ENCODE data around the gene INSYN1. TPM values are rescaled to one million over a fixed set of nuclear protein-coding genes. Genes with fewer than 3 reads are reported as not detected.
"Not testable (repeated sequence)": the region's sequence is repeated elsewhere in the genome, so short reads cannot be mapped to it uniquely, and the experiment has no call there.

The INSYN1 gene
- total and polyA plus RNA-seq, 9 donors, result 3.1 to 9.0 (median 5.4) TPM

DNA sequence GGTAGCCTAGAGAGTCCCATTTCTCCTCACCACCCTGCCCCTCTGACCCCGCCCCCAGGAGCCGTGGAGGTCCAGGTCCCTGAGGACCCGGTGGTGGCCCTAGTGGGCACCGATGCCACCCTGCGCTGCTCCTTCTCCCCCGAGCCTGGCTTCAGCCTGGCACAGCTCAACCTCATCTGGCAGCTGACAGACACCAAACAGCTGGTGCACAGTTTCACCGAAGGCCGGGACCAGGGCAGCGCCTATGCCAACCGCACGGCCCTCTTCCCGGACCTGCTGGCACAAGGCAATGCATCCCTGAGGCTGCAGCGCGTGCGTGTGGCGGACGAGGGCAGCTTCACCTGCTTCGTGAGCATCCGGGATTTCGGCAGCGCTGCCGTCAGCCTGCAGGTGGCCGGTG is 49.5 kb downstream of the INSYN1 start:
- WGBS (ENCODE audit: insufficient coverage), result 83% methylated on average over 23 of the region's 23 CpGs
- H3K9me3 ChIP-seq (replicated peaks; ENCODE audit: control insufficient read depth, low read depth, low read length); H3K27me3 ChIP-seq (ENCODE audit: control insufficient read depth, insufficient read depth, low read length); H3K4me3 ChIP-seq (ENCODE audit: low read length); H3K27ac ChIP-seq (ENCODE audit: low read length); DNase-seq: not testable (repeated sequence)
- Histone ChIP-seq H3K4me1 (ENCODE audit: control insufficient read depth, insufficient read depth, low read length) (peaks cover 12% of the 10 kb centered on the region), H3K36me3 (ENCODE audit: control insufficient read depth, insufficient read depth, low read length) (peaks cover 74% of the 10 kb centered on the region)

DNA sequence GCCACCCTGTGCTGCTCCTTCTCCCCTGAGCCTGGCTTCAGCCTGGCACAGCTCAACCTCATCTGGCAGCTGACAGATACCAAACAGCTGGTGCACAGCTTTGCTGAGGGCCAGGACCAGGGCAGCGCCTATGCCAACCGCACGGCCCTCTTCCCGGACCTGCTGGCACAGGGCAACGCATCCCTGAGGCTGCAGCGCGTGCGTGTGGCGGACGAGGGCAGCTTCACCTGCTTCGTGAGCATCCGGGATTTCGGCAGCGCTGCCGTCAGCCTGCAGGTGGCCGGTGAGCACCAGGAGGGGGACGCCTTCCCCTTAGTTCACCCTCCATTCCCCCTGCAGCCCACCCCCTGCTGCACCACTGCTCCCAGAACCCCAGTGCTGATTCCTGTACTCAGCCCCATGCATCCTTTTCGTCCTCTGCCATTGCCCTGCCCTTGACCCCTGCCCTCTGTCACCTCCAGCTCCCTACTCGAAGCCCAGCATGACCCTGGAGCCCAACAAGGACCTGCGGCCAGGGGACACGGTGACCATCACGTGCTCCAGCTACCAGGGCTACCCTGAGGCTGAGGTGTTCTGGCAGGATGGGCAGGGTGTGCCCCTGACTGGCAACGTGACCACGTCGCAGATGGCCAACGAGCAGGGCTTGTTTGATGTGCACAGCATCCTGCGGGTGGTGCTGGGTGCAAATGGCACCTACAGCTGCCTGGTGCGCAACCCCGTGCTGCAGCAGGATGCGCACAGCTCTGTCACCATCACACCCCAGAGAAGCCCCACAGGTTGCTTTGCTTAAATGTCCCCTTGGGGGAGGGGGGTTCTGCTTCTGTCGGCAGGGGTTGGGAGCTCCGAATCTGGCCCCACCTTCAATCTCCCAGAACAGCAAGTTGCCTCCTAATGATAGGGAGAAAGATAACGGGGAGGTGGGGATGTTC is 50.6 kb downstream of the INSYN1 start:
- DNase-seq; H3K9me3 ChIP-seq (replicated peaks; ENCODE audit: control insufficient read depth, low read depth, low read length); H3K4me3 ChIP-seq (ENCODE audit: low read length); H3K27ac ChIP-seq (ENCODE audit: low read length); H3K27me3 ChIP-seq (ENCODE audit: control insufficient read depth, insufficient read depth, low read length): not testable (repeated sequence)
- 76% methylated on average over 17 of the region's 33 CpGs for WGBS (ENCODE audit: insufficient coverage)
- Histone ChIP-seq H3K36me3 (ENCODE audit: control insufficient read depth, insufficient read depth, low read length) (peaks cover 69% of the 10 kb centered on the region), H3K4me1 (ENCODE audit: control insufficient read depth, insufficient read depth, low read length) (peaks cover 16% of the 10 kb centered on the region)

DNA sequence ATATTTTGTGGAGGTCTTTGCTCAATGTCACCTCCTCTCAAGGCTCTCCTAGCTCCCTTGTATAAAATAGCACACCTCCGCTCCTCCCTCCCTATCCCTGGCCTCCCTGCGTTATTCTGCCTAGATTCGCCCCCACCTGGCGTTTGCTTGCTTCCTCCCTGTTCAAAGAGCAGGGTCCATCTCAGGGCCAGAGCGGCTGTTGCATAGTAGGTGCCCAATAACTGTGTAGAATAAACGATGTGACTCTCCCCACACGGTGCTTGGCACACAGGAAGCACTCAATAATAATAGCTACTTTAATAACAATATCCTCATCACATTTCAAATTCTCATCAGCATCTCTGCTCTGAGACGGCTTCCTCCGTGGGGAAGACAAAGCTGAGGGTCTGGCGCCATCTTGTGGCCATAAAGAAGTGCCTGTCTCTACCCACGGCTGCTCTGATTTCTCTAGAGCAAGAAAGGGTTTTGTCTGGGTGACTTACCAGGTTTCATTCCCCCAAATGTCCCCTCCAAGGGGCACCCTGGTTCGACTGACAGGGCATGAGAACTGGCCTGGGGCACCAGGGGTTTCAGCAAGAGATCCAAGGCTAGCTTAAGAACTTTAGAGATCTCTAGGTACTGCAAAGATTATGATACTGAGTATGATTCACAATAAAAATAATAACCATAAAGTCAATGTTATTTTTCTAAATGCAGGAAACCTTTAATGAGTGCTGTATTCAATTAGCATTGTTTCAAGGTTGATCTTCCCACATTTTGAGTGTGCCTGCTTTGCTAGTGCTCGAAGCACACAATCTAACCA is 52.9 kb downstream of the INSYN1 start:
- Histone ChIP-seq H3K36me3 (ENCODE audit: control insufficient read depth, insufficient read depth, low read length) (peaks cover 49% of the 10 kb centered on the region), H3K4me1 (ENCODE audit: control insufficient read depth, insufficient read depth, low read length) (peaks cover 38% of the 10 kb centered on the region), H3K27ac (ENCODE audit: low read length) (no peak overlapping the region), H3K9me3 (replicated peaks; ENCODE audit: control insufficient read depth, low read depth, low read length) (no peaks in the 10 kb centered on the region), H3K27me3 (ENCODE audit: control insufficient read depth, insufficient read depth, low read length) (no peaks in the 10 kb centered on the region), H3K4me3 (ENCODE audit: low read length) (no peak overlapping the region)
- DNase-seq, result peak; percentile 91
- 35% methylated on average over 2 of the region's 13 CpGs for WGBS (ENCODE audit: insufficient coverage)

GRCh38 chr15:73699249-73700040 is 53.7 kb downstream of the INSYN1 start:
- no peak overlapping the region for H3K27ac ChIP-seq (ENCODE audit: low read length)
- H3K27me3 ChIP-seq (ENCODE audit: control insufficient read depth, insufficient read depth, low read length), result no peaks in the 10 kb centered on the region
- no peaks in the 10 kb centered on the region for H3K9me3 ChIP-seq (replicated peaks; ENCODE audit: control insufficient read depth, low read depth, low read length)
- DNase-seq, result no peak
- H3K36me3 ChIP-seq (ENCODE audit: control insufficient read depth, insufficient read depth, low read length), result peaks cover 42% of the 10 kb centered on the region
- H3K4me3 ChIP-seq (ENCODE audit: low read length), result no peak overlapping the region
- H3K4me1 ChIP-seq (ENCODE audit: control insufficient read depth, insufficient read depth, low read length), result peaks cover 42% of the 10 kb centered on the region
- WGBS (ENCODE audit: insufficient coverage), result 77% methylated on average over 11 of the region's 14 CpGs

DNA sequence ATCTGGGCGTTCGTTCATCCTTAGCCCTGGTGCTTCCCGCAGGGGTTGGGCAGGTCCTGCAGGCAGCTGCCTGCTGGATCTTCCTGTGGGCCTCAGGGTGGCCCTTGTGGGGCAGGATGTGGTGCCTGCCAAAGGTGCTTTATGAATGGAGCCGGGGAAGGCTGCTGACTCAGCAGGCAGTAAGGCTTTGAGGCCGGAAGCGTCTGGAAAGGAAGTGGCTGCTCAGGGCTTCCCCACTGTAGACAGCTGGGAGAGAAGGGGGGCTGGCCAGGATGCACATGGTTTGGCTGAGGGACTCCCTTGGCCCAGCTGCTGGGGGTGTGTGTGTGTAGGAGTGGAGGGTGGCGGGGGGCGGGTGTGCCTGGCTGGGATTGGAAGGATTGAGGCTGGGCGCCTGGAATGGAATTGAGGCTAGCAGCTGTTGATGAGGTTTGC is 56.1 kb downstream of the INSYN1 start:
- Histone ChIP-seq H3K27ac (ENCODE audit: low read length) (peak overlapping the region; percentile 83), H3K4me1 (ENCODE audit: control insufficient read depth, insufficient read depth, low read length) (peaks cover 51% of the 10 kb centered on the region), H3K9me3 (replicated peaks; ENCODE audit: control insufficient read depth, low read depth, low read length) (no peaks in the 10 kb centered on the region), H3K27me3 (ENCODE audit: control insufficient read depth, insufficient read depth, low read length) (no peaks in the 10 kb centered on the region), H3K4me3 (ENCODE audit: low read length) (no peak overlapping the region), H3K36me3 (ENCODE audit: control insufficient read depth, insufficient read depth, low read length) (peaks cover 27% of the 10 kb centered on the region)
- 2% methylated on average over 6 of the region's 9 CpGs for WGBS (ENCODE audit: insufficient coverage)
- peak; percentile 99 for DNase-seq

DNA sequence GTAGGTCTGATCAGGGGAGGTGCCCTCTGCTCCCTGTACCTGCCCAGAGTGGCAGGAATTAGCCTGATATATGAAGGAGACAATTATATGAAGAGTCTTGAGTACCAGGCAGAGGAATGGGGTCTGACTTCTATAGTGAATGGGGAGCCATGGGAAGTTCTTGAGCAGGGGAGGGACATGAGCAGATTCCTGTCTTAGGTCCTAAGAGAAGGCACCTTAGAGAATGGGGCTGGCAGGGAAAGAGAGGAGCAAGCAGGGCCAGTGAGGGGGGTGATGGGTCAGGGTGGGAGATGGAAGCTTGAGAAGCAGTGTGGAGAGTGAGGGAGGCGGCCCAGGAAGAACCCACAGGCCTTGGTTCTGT is 56.5 kb downstream of the INSYN1 start:
- Histone ChIP-seq H3K4me1 (ENCODE audit: control insufficient read depth, insufficient read depth, low read length) (peaks cover 55% of the 10 kb centered on the region), H3K27me3 (ENCODE audit: control insufficient read depth, insufficient read depth, low read length) (no peaks in the 10 kb centered on the region), H3K4me3 (ENCODE audit: low read length) (no peak overlapping the region), H3K9me3 (replicated peaks; ENCODE audit: control insufficient read depth, low read depth, low read length) (no peaks in the 10 kb centered on the region), H3K36me3 (ENCODE audit: control insufficient read depth, insufficient read depth, low read length) (peaks cover 23% of the 10 kb centered on the region), H3K27ac (ENCODE audit: low read length) (peak overlapping the region; percentile 83)
- WGBS (ENCODE audit: insufficient coverage), result 50% methylated on average over 1 of the region's 1 CpG
- no peak for DNase-seq

- no peak overlapping the region for H3K4me3 ChIP-seq (ENCODE audit: low read length)
- no peaks in the 10 kb centered on the region for H3K9me3 ChIP-seq (replicated peaks; ENCODE audit: control insufficient read depth, low read depth, low read length)
- H3K27ac ChIP-seq (ENCODE audit: low read length), result peak overlapping the region; percentile 83
- peaks cover 61% of the 10 kb centered on the region for H3K4me1 ChIP-seq (ENCODE audit: control insufficient read depth, insufficient read depth, low read length)
- DNase-seq, result peak; percentile 51
- WGBS (ENCODE audit: insufficient coverage), result 51% methylated on average over 14 of the region's 16 CpGs
- no peaks in the 10 kb centered on the region for H3K27me3 ChIP-seq (ENCODE audit: control insufficient read depth, insufficient read depth, low read length)
- H3K36me3 ChIP-seq (ENCODE audit: control insufficient read depth, insufficient read depth, low read length), result peaks cover 23% of the 10 kb centered on the region
These were observed 57.1 kb downstream of the INSYN1 start for GRCh38 chr15:73695773-73696640.

GRCh38 chr15:73694419-73694818 is 58.7 kb downstream of the INSYN1 start:
- Histone ChIP-seq H3K27me3 (ENCODE audit: control insufficient read depth, insufficient read depth, low read length) (no peaks in the 10 kb centered on the region), H3K4me3 (ENCODE audit: low read length) (no peak overlapping the region), H3K36me3 (ENCODE audit: control insufficient read depth, insufficient read depth, low read length) (peaks cover 21% of the 10 kb centered on the region), H3K9me3 (replicated peaks; ENCODE audit: control insufficient read depth, low read depth, low read length) (no peaks in the 10 kb centered on the region), H3K4me1 (ENCODE audit: control insufficient read depth, insufficient read depth, low read length) (peaks cover 61% of the 10 kb centered on the region), H3K27ac (ENCODE audit: low read length) (no peak overlapping the region)
- peak; percentile 47 for DNase-seq
- 69% methylated on average over 3 of the region's 5 CpGs for WGBS (ENCODE audit: insufficient coverage)

- no peaks in the 10 kb centered on the region for H3K27me3 ChIP-seq (ENCODE audit: control insufficient read depth, insufficient read depth, low read length)
- no peaks in the 10 kb centered on the region for H3K9me3 ChIP-seq (replicated peaks; ENCODE audit: control insufficient read depth, low read depth, low read length)
- H3K36me3 ChIP-seq (ENCODE audit: control insufficient read depth, insufficient read depth, low read length), result peaks cover 7% of the 10 kb centered on the region
- H3K4me1 ChIP-seq (ENCODE audit: control insufficient read depth, insufficient read depth, low read length), result peaks cover 64% of the 10 kb centered on the region
- H3K4me3 ChIP-seq (ENCODE audit: low read length), result no peak overlapping the region
- peak; percentile 44 for DNase-seq
- no peak overlapping the region for H3K27ac ChIP-seq (ENCODE audit: low read length)
- WGBS (ENCODE audit: insufficient coverage), result 37% methylated on average over 5 of the region's 6 CpGs
These were observed 61.8 kb downstream of the INSYN1 start for GRCh38 chr15:73691396-73691795.

All from muscle of leg (tissue), 11 donors.